ENCODE measurements around the gene CCDC192. TPM values are rescaled to one million over a fixed set of nuclear protein-coding genes. Genes with fewer than 3 reads are reported as not detected.

CCDC192 gene
- total RNA-seq, 1 donor from 2014 or later = not detected

- Histone ChIP-seq H3K27me3 (ENCODE audit: low read depth) (no peaks in the 10 kb centered on the region), H3K36me3 (no peaks in the 10 kb centered on the region), H3K9me3 (no peaks in the 10 kb centered on the region), H3K4me3 (no peak overlapping the region), H3K27ac (peak overlapping the region; percentile 20), H3K4me1 (peaks cover 34% of the 10 kb centered on the region)
- no peak for TF ChIP-seq CTCF (IDR thresholded peaks at IDR 0.05)
- intact Hi-C loops (cut with DNase I) = no loop called here
- ATAC-seq (no peak), DNase-seq (no peak)
Measured at GRCh38 chr5:127961006-127961762, 258.0 kb downstream of the CCDC192 start.

- DNase-seq = no peak
- TF ChIP-seq CTCF (IDR thresholded peaks at IDR 0.05) = no peak
- Histone ChIP-seq H3K27me3 (ENCODE audit: low read depth) (no peaks in the 10 kb centered on the region), H3K27ac (peak overlapping the region; percentile 20), H3K4me3 (no peak overlapping the region), H3K9me3 (no peaks in the 10 kb centered on the region), H3K36me3 (no peaks in the 10 kb centered on the region), H3K4me1 (peaks cover 34% of the 10 kb centered on the region)
- ATAC-seq = no peak
- intact Hi-C loops (cut with DNase I) = no loop called here
Measured at GRCh38 chr5:127961763-127962145, 258.6 kb downstream of the CCDC192 start.

GRCh38 chr5:127962491-127962890, 259.3 kb downstream of the CCDC192 start:
- H3K4me1 ChIP-seq = peaks cover 29% of the 10 kb centered on the region
- no peak for TF ChIP-seq CTCF (IDR thresholded peaks at IDR 0.05)
- H3K27me3 ChIP-seq (ENCODE audit: low read depth) = no peaks in the 10 kb centered on the region
- H3K9me3 ChIP-seq = no peaks in the 10 kb centered on the region
- ATAC-seq = no peak
- H3K4me3 ChIP-seq = no peak overlapping the region
- intact Hi-C loops (cut with DNase I) = no loop called here
- no peak overlapping the region for H3K27ac ChIP-seq
- DNase-seq = no peak
- H3K36me3 ChIP-seq = no peaks in the 10 kb centered on the region

DNA sequence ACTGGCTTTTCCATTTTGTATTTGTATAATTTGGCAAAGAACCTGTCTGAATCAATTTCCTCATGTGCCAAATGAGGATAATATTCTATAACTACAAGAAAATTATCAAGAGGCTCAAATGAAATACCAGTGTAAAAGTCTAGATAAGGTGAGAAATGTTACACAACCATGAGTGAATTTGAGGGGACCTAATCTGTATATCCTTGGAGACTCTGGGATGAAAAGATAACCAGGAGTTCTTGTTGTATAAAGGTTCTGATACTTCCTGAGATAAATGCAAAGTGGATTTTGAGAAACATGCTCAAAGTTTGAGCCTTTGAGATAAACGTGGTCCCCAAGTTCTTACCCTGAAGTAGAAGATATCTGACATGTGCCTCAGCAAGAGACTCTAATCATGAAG, 260.0 kb downstream of the CCDC192 start:
- ATAC-seq (no peak), DNase-seq (no peak)
- intact Hi-C loops (cut with DNase I) = no loop called here
- Histone ChIP-seq H3K4me1 (peaks cover 23% of the 10 kb centered on the region), H3K9me3 (no peaks in the 10 kb centered on the region), H3K36me3 (no peaks in the 10 kb centered on the region), H3K27me3 (ENCODE audit: low read depth) (no peaks in the 10 kb centered on the region), H3K4me3 (no peak overlapping the region), H3K27ac (no peak overlapping the region)
- no peak for TF ChIP-seq CTCF (IDR thresholded peaks at IDR 0.05)

DNA sequence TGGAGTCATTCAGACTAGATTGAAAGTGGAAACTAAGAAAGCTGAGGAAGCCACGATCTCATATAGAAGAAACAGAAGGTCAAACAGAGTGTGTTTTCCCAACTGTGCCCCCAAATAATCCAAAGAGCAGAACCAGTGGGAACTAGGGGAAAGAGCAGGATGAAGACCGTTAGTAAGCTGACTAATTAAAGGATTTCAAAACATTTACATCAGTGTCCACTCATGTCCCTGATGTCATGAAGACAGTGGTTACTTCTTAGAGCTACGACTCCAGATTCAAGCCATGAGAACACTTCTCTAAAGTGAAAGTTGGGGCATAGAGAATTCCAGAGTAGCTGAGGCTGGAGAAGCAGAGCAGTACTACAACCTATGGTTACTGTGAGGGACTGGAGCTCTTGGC, 260.7 kb downstream of the CCDC192 start:
- H3K4me3 ChIP-seq = no peak overlapping the region
- DNase-seq (no peak), ATAC-seq (no peak)
- intact Hi-C loops (cut with DNase I) = no loop called here
- TF ChIP-seq CTCF (IDR thresholded peaks at IDR 0.05) = no peak
- no peaks in the 10 kb centered on the region for H3K36me3 ChIP-seq
- no peaks in the 10 kb centered on the region for H3K27me3 ChIP-seq (ENCODE audit: low read depth)
- H3K27ac ChIP-seq = no peak overlapping the region
- peaks cover 16% of the 10 kb centered on the region for H3K4me1 ChIP-seq
- no peaks in the 10 kb centered on the region for H3K9me3 ChIP-seq
